Measurements from ENCODE around the gene HDAC10.

HDAC10 gene

GRCh38 chr22:50260434-50260800, 9.4 kb upstream of the HDAC10 start:
- TF ChIP-seq YY1 (IDR thresholded peaks at IDR 0.05; ENCODE audit: low read depth) (no peak), MAX (IDR thresholded peaks at IDR 0.05) (0 out of 2 replicates have a peak, but pooled peaks have one; percentile 1)

GRCh38 chr22:50259302-50259701, 8.2 kb upstream of the HDAC10 start:
- no peak for TF ChIP-seq CEBPB (IDR thresholded peaks at IDR 0.05)

DNA sequence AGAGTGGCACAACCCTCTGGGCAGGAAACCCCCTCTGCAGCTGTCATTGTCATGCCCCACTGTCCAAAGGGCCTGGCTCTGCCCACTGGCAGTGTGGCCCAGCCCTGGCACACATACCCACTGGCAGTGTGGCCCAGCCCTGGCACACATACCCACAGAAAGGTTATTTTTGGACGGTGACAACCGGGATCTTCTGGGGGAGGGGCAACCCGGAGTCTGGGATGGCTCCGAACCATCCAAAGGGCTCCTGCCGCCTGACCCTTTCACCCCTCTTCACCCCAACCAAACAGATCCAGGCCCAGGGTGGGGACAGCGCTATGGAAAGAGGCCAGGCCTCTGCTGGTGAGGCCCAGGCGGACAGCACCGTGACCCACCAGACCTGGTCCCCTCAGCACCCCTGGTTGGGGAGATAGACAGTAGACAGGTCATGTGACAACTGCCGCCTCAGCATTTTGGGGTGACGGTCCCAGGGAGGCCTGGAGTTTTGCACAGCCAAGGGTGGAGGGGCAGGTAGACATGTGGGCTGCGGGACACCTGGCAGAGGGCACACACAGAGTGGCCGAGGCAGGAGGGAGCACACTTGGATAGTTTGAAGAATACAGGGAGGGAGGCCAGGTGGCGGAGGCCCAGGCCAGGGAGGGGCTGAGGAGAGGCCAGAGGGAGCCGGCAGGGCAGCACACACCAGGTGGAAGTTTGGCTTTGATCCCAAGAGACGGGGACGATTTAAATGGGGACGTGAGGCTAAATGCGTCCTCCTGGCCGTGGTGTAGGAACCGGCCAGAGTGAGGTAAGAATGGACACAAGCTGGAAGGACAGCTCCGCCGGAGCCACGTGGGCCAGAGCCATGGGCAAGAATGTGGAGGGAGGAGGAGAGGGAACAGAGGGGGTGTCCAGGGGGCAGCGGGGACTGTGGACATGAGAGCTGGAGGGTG, 7.6 kb upstream of the HDAC10 start:
- TF ChIP-seq FOXM1 (IDR thresholded peaks at IDR 0.05; ENCODE audit: borderline replicate concordance, low read depth): no peak
- no peak for TF ChIP-seq EGR1 (IDR thresholded peaks at IDR 0.05)

DNA sequence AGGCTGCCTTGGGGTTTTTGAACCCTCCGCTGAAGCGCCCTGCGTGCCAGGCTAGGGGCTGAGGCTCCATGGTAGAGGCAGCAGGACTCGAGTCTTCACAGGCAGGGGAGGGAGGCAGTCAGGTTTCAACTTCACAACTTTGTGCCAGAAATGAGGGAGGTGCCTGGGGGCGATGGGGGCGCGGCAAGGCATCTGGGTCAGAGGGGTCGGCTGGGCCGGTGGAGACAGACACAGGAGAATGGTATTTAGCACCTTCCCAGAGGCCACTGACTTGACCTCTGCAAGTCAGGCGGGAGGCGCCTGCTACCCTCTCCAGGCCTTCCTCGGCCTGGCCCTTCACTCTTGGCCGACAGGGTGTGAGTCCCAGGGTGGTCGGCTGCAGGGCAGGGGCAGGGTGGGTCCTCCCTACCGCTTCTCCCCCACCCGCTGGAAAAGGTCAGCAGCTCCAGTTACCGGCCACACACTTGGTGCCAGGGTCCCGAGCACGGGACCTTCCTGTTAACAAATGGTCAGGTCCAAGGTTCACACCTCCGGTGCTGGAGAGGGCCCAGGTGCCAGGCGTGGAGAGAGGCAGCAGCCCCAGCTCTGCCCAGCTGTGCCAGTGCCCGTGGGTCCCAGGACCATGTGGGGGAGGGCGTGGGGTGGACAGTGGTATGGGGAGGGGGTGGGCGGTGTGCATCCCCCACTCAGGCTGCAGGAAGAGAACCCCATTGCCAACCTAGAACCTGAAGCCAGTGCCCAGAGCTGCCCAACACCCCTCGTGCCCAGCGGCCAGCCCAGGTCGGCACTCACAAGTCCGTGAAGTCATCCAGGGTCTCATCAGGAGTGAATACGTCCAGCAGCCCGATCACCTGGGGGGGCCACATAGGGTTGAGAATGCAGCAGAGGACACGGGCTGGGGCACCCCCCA, 6.6 kb upstream of the HDAC10 start:
- TF ChIP-seq REST (IDR thresholded peaks at IDR 0.05; ENCODE audit: low read depth): no peak
- no peak for TF ChIP-seq MAX (IDR thresholded peaks at IDR 0.05)
- TF ChIP-seq USF1 (IDR thresholded peaks at IDR 0.05): no peak
- no peak for TF ChIP-seq NFIC (IDR thresholded peaks at IDR 0.05)
- TF ChIP-seq RAD21 (IDR thresholded peaks at IDR 0.05; ENCODE audit: low read depth): no peak
- TF ChIP-seq EGR1 (IDR thresholded peaks at IDR 0.05): no peak
- TF ChIP-seq TAF1 (IDR thresholded peaks at IDR 0.05; ENCODE audit: low read depth): no peak
- TF ChIP-seq CEBPB (IDR thresholded peaks at IDR 0.05): no peak
- TF ChIP-seq CREB1 (IDR thresholded peaks at IDR 0.05; ENCODE audit: low read depth): no peak
- TF ChIP-seq YY1 (IDR thresholded peaks at IDR 0.05; ENCODE audit: low read depth): no peak
- TF ChIP-seq EP300 (IDR thresholded peaks at IDR 0.05; ENCODE audit: borderline replicate concordance): no peak
- no peak for TF ChIP-seq FOXM1 (IDR thresholded peaks at IDR 0.05; ENCODE audit: borderline replicate concordance, low read depth)
- TF ChIP-seq ZBTB7A (IDR thresholded peaks at IDR 0.05; ENCODE audit: low read depth): no peak
- TF ChIP-seq TCF12 (IDR thresholded peaks at IDR 0.05; ENCODE audit: low read depth): no peak

GRCh38 chr22:50257041-50257440, 6.0 kb upstream of the HDAC10 start:
- no peak for TF ChIP-seq EP300 (IDR thresholded peaks at IDR 0.05; ENCODE audit: borderline replicate concordance)

DNA sequence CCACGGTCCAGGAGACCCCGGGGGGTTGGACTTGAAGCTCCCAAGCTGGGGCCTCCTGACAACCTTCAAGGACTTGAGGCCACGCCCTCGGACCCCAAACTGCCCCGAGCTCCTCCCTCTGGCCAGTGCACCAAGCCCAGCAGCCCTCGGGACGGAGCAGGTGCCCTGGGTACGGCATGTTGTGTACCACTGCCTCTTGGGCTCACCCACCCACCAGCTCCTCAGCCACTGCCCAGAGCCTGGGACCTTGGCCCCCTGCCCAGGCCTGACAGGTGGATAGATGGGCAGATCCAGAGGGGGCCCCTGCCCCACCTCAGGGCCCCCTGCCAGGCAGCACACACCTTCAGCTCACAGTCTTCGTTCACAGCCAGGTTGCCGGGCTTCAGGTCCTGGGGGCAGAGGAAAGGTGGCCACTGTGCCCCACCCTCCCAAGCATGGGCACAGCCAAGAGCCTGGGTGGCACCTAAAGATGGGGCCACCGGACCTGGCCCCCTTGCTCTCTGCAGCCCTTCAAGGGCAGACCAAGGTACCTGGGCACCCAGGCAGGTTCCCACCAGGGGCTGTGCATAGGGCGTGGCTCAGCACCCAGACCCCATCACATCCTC, 5.3 kb upstream of the HDAC10 start:
- no peak for TF ChIP-seq MAX (IDR thresholded peaks at IDR 0.05)
- no peak for TF ChIP-seq TEAD4 (IDR thresholded peaks at IDR 0.05)
- TF ChIP-seq CEBPB (IDR thresholded peaks at IDR 0.05): no peak
- TF ChIP-seq ZBTB7A (IDR thresholded peaks at IDR 0.05; ENCODE audit: low read depth): no peak

DNA sequence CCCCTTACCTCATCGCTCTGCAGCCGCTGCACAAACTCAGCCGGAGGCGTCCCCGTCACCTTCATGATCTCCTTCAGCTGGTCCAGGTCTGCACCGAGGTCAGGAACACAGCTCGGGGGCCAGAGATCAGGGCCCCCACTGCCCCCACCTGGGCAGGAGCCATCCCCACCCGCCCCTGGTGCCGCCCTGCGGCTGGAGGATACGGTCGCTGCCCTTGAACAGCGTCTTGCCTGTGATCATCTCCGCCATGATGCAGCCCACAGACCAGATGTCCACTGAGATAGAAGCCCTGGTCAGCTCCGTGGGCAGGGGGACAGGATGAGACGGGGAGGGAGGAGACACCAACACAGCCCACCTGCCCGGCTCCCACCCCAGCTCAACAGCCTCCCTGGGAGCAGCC, 4.5 kb upstream of the HDAC10 start:
- TF ChIP-seq EP300 (IDR thresholded peaks at IDR 0.05; ENCODE audit: borderline replicate concordance) (no peak), TAF1 (IDR thresholded peaks at IDR 0.05; ENCODE audit: low read depth) (no peak), TEAD4 (IDR thresholded peaks at IDR 0.05) (no peak), CEBPB (IDR thresholded peaks at IDR 0.05) (no peak), YY1 (IDR thresholded peaks at IDR 0.05; ENCODE audit: low read depth) (no peak), REST (IDR thresholded peaks at IDR 0.05; ENCODE audit: low read depth) (no peak), RAD21 (IDR thresholded peaks at IDR 0.05; ENCODE audit: low read depth) (no peak), ZBTB7A (IDR thresholded peaks at IDR 0.05; ENCODE audit: low read depth) (no peak), TCF12 (IDR thresholded peaks at IDR 0.05; ENCODE audit: low read depth) (no peak), USF1 (IDR thresholded peaks at IDR 0.05) (no peak), NFIC (IDR thresholded peaks at IDR 0.05) (no peak), EGR1 (IDR thresholded peaks at IDR 0.05) (no peak)
